H1 (cell line): Measurements from ENCODE around the gene MYOZ2. TPM values are rescaled to one million over a fixed set of nuclear protein-coding genes. Genes with fewer than 3 reads are reported as not detected.

Experiments
- SIN3A ChIP-seq, 2 experiments: IDR thresholded peaks in 1 of 2; conservative IDR thresholded peaks in 1 of 2; 2 replicates each; pipeline ENCODE4 v1.6.1; 2011 to 2012; ENCODE audit warnings: low read length in 2 of 2, improper control_type of control experiment in 1 of 2, low read depth in 1 of 2, mild to moderate bottlenecking in 1 of 2
- polyA plus RNA-seq, 7 experiments: library from polyadenylated mRNA; depleted of rRNA in 3 of 7; stranded (reverse) in 5 of 7; unstranded in 2 of 7; fragments of >200 nt in 5 of 7; fragments of 200-250 nt in 2 of 7; gene quantifications; 1 replicate in 5 of 7; 2 replicates in 1 of 7; 4 replicates in 1 of 7; pipeline versions ENCODE4 v1.2.1 to v1.2.3, GENCODE V29; 2011 to 2013; ENCODE audit warnings: missing spikeins in 2 of 7, mixed read lengths in 2 of 7
- total RNA-seq: library from RNA; stranded (reverse); fragmentation: NEBNext Ultra II Directional; extraction: Animal tissue kit (Norgen Biotek cat#: 25700); gene quantifications from 2 replicates; pipeline ENCODE4 v1.2.1, GENCODE V29; 2021
- TF ChIP-seq, protein P1 (sequence below): IDR thresholded peaks from 2 replicates; pipeline ENCODE4 v1.6.1; 2012; ENCODE audit warnings: inconsistent platforms

The MYOZ2 gene
- total and polyA plus RNA-seq, 2 of the 8 experiments (the other 6 are each of a cell fraction or from before 2014, with no cell fraction given): not detected

DNA sequence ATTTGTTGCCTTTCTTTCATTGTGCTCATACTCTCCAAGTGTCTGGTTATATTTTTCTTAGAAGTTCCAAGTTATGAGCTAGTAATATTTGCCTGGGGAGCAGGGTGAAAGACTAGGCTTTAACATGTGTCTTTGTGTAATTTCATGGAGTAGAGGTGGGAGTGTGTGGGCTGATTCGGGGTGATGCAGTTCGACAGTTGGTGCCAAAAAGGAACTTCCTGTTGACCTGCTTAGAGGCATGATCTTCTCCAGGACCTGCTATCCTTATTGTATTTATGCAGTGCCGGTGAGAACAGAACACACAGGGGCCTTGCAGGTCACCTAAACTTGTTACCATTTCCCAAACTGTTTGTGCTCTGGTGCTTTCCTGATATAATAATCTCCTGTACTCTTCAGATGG is 98.1 kb downstream of the MYOZ2 start (continued):
- no peak for TF ChIP-seq SIN3A (conservative IDR thresholded peaks at IDR 0.05 in 1 of 2, IDR thresholded peaks at IDR 0.05 in 1 of 2; ENCODE audit: low read depth in 1 of 2, low read length in 2 of 2)
- TF ChIP-seq, protein P1, sequence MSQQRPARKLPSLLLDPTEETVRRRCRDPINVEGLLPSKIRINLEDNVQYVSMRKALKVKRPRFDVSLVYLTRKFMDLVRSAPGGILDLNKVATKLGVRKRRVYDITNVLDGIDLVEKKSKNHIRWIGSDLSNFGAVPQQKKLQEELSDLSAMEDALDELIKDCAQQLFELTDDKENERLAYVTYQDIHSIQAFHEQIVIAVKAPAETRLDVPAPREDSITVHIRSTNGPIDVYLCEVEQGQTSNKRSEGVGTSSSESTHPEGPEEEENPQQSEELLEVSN: no peak
